Caco-2 (cell line): ENCODE measurements around the gene MSMP. TPM values are rescaled to one million over a fixed set of nuclear protein-coding genes. Genes with fewer than 3 reads are reported as not detected.

Source experiments
- BruUV-seq: library from RNA; stranded (reverse); fragments of 400-500 nt; replicated peaks from 2 replicates; lab custom pipeline; 2021; lab: Mats Ljungman, UMichigan
- CTCF ChIA-PET: fragments of 300-600 bp; sonication (Branson Sonifier 250); formaldehyde crosslinking; loops from one replicate; lab custom pipeline; 2022; ENCODE audit warnings: antibody characterized with exemption; lab: Charles Lee
- POLR2A ChIA-PET: fragments of 300-600 bp; sonication (Branson Sonifier 250); formaldehyde crosslinking; loops from one replicate; lab custom pipeline; 2022; ENCODE audit warnings: antibody characterized with exemption; lab: Charles Lee
- DNase-seq, 2 experiments: peaks; one replicate each; pipeline versions ENCODE4 v3.0.0 to v3.0.0-alpha.2; 2020 to 2022
- H3K27me3 ChIP-seq: replicated peaks from 2 replicates; pipeline ENCODE4 v1.6.0; 2011; ENCODE audit warnings: low read length; ENCODE audit not compliant: control insufficient read depth, insufficient read depth
- H3K36me3 ChIP-seq: 2 replicates; pipeline ENCODE4 v1.5.1; 2011; ENCODE audit warnings: low read length; ENCODE audit not compliant: control insufficient read depth, insufficient read depth
- H3K4me1 ChIP-seq: fragments of 250-450 bp; sonication (Bioruptor Pico); 2 replicates; pipeline ENCODE4 v1.5.1; 2020; ENCODE audit warnings: mild to moderate bottlenecking
- H3K4me3 ChIP-seq: 2 replicates; pipeline ENCODE4 v1.5.1; 2011; ENCODE audit warnings: low read depth, mild to moderate bottlenecking, control low read depth, low read length
- H3K9me3 ChIP-seq: fragments of 250-450 bp; sonication (Bioruptor Pico); 2 replicates; pipeline ENCODE4 v1.5.1; 2020; ENCODE audit warnings: mild to moderate bottlenecking, moderate library complexity
- H3K27ac Mint-ChIP-seq: one replicate; pipeline ENCODE4 v1.8.0; 2022; ENCODE audit warnings: mixed read lengths; ENCODE audit not compliant: unreplicated experiment
- H3K27me3 Mint-ChIP-seq: one replicate; pipeline ENCODE4 v1.8.0; 2022; ENCODE audit warnings: mixed read lengths; ENCODE audit not compliant: insufficient read depth, unreplicated experiment
- H3K36me3 Mint-ChIP-seq: one replicate; pipeline ENCODE4 v1.8.0; 2022; ENCODE audit warnings: mild to moderate bottlenecking, mixed read lengths; ENCODE audit not compliant: insufficient read depth, unreplicated experiment
- H3K4me1 Mint-ChIP-seq: one replicate; pipeline ENCODE4 v1.8.0; 2022; ENCODE audit warnings: low read depth, mixed read lengths; ENCODE audit not compliant: unreplicated experiment
- H3K4me3 Mint-ChIP-seq: one replicate; pipeline ENCODE4 v1.8.0; 2022; ENCODE audit warnings: mild to moderate bottlenecking, moderate library complexity, mixed read lengths; ENCODE audit not compliant: unreplicated experiment
- H3K9me3 Mint-ChIP-seq: one replicate; pipeline ENCODE4 v1.8.0; 2022; ENCODE audit warnings: mixed read lengths; ENCODE audit not compliant: unreplicated experiment
- CTCF ChIP-seq, 2 experiments: fragments of 200-600 bp in 1 of 2; IDR thresholded peaks; 1 replicate in 1 of 2; 2 replicates in 1 of 2; pipeline versions ENCODE4 v1.5.1 to v1.8.0; 2011 to 2022; ENCODE audit warnings: antibody characterized with exemption in 1 of 2, control low read depth in 1 of 2, inconsistent platforms in 1 of 2, low read depth in 1 of 2, low read length in 1 of 2, mild to moderate bottlenecking in 1 of 2, moderate library complexity in 1 of 2; ENCODE audit not compliant: insufficient read depth in 1 of 2, severe bottlenecking in 1 of 2, unreplicated experiment in 1 of 2
- intact Hi-C: fragments of 100-400 bp; cut with micrococcal nuclease; formaldehyde crosslinking; loops from one replicate; pipeline ENCODE4 v1.10.0; 2022; ENCODE audit not compliant: unreplicated experiment
- total RNA-seq: library from RNA; stranded (reverse); gene quantifications from 2 replicates; pipeline ENCODE4 v1.2.3, GENCODE V29; 2022

The MSMP gene
- total RNA-seq, 1 experiment from 2014 or later, result not detected

DNA sequence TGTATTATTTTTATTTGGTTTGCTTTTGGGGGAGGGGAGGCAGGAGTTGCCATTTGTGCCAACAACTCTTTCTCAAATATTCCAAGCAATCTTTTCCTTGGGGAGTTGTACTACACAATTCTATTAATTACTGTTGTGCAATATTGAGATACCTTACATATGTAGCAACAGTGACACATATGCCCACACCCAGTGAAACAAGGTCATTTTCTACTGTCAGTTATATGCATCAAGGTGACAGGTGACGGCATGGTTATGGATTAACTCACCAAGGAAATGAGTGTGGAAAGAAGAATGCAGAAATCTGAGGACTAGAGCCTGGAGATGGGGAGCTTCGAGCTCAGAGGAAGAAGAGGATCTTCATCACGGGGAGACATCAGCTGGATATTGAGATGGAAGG lies 17.9 kb upstream of the MSMP start:
- Histone ChIP-seq H3K27me3 (no peaks in the 10 kb centered on the region), H3K4me1 (peaks cover 16% of the 10 kb centered on the region), H3K36me3 (no peaks in the 10 kb centered on the region), H3K4me3 (no peak overlapping the region), H3K9me3 (no peaks in the 10 kb centered on the region)
- ChIA-PET POLR2A (interaction anchor here (1.2 kb wide), 1 partner anchor 25 kb away, joined by 3 read pairs; no protein-coding TSS in a partner anchor), CTCF (interaction anchor here (0.5 to 2.1 kb wide), 5 partner anchors 11 to 110 kb away, joined by 3 to 9 read pairs (median 4); no protein-coding TSS in a partner anchor)
- BruUV-seq, result no TSS peak
- Mint-ChIP-seq H3K4me3 (no peak overlapping the region), H3K27me3 (no peaks in the 10 kb centered on the region), H3K27ac (no peak overlapping the region), H3K36me3 (no peaks in the 10 kb centered on the region), H3K9me3 (no peaks in the 10 kb centered on the region), H3K4me1 (no peaks in the 10 kb centered on the region)
- TF ChIP-seq CTCF (IDR thresholded peaks at IDR 0.05; ENCODE audit: insufficient read depth in 1 of 2, low read depth in 1 of 2, low read length in 1 of 2, severe bottlenecking in 1 of 2, unreplicated experiment in 1 of 2), result no peak
- intact Hi-C loops, result no loop called here
- peak in 1 of 2 experiments; percentile 20 for DNase-seq

GRCh38 chr9:35771534-35771933 lies 17.5 kb upstream of the MSMP start:
- CTCF ChIA-PET, result interaction anchor here (0.5 to 2.1 kb wide), 5 partner anchors 11 to 111 kb away, joined by 3 to 9 read pairs (median 4); no protein-coding TSS in a partner anchor
- intact Hi-C loops, result no loop called here
- H3K9me3 ChIP-seq, result no peaks in the 10 kb centered on the region
- no peak for DNase-seq
- H3K27ac Mint-ChIP-seq, result no peak overlapping the region
- H3K27me3 ChIP-seq, result no peaks in the 10 kb centered on the region
- no peak overlapping the region for H3K4me3 Mint-ChIP-seq
- POLR2A ChIA-PET, result interaction anchor here (1.2 kb wide), 1 partner anchor 25 kb away, joined by 3 read pairs; no protein-coding TSS in a partner anchor
- no peak for TF ChIP-seq CTCF (IDR thresholded peaks at IDR 0.05; ENCODE audit: insufficient read depth in 1 of 2, low read depth in 1 of 2, low read length in 1 of 2, severe bottlenecking in 1 of 2, unreplicated experiment in 1 of 2)
- no peaks in the 10 kb centered on the region for H3K36me3 Mint-ChIP-seq
- no peaks in the 10 kb centered on the region for H3K36me3 ChIP-seq
- no peak overlapping the region for H3K4me3 ChIP-seq
- H3K4me1 Mint-ChIP-seq, result no peaks in the 10 kb centered on the region
- BruUV-seq, result no TSS peak
- H3K27me3 Mint-ChIP-seq, result no peaks in the 10 kb centered on the region
- peaks cover 16% of the 10 kb centered on the region for H3K4me1 ChIP-seq
- no peaks in the 10 kb centered on the region for H3K9me3 Mint-ChIP-seq

DNA sequence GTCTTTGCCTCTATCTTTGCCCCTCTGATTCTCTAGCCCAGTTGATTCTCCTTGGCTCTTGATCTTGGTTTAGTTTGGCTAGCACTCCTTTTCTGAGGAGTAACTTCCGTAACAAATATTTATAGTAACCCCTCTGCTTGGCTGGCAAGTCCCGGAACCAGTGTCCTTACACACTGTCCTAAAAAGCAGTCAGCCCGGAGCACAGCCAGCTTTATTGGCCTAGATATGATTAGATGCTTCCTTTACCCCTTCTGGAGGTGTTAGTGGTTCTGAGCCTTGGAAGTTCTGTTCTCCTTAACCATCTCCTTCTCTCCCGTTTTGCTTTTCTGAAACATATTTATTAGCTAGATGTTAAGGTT lies 17.0 kb upstream of the MSMP start:
- CTCF ChIA-PET, result interaction anchor here (1.3 to 2.1 kb wide), 3 partner anchors 19 to 111 kb away, joined by 3 to 9 read pairs (median 4); no protein-coding TSS in a partner anchor
- H3K4me1 Mint-ChIP-seq, result no peaks in the 10 kb centered on the region
- POLR2A ChIA-PET, result no interaction called here
- no TSS peak for BruUV-seq
- no peaks in the 10 kb centered on the region for H3K27me3 ChIP-seq
- no peak for DNase-seq
- H3K4me1 ChIP-seq, result peaks cover 16% of the 10 kb centered on the region
- H3K4me3 Mint-ChIP-seq, result no peak overlapping the region
- intact Hi-C loops, result no loop called here
- no peaks in the 10 kb centered on the region for H3K36me3 Mint-ChIP-seq
- H3K27me3 Mint-ChIP-seq, result no peaks in the 10 kb centered on the region
- no peaks in the 10 kb centered on the region for H3K9me3 Mint-ChIP-seq
- no peak overlapping the region for H3K27ac Mint-ChIP-seq
- no peak overlapping the region for H3K4me3 ChIP-seq
- no peak for TF ChIP-seq CTCF (IDR thresholded peaks at IDR 0.05; ENCODE audit: insufficient read depth in 1 of 2, low read depth in 1 of 2, low read length in 1 of 2, severe bottlenecking in 1 of 2, unreplicated experiment in 1 of 2)
- no peaks in the 10 kb centered on the region for H3K9me3 ChIP-seq
- H3K36me3 ChIP-seq, result no peaks in the 10 kb centered on the region
